ENCODE results near the gene PITPNM1. TPM values are rescaled to one million over a fixed set of nuclear protein-coding genes. Genes with fewer than 3 reads are reported as not detected.
A peak's percentile ranks its signal among the peaks of the same experiment; 100 is the strongest.
"Not testable (repeated sequence)": the region's sequence is repeated elsewhere in the genome, so short reads cannot be mapped to it uniquely, and the experiment has no call there.

PITPNM1 gene
- total RNA-seq, 1 donor from 2014 or later: 50.8 TPM

- no peaks in the 10 kb centered on the region for H3K27me3 ChIP-seq (ENCODE audit: control insufficient read depth, insufficient read depth, low read length)
- no peak for TF ChIP-seq CTCF (IDR thresholded peaks at IDR 0.05; ENCODE audit: insufficient read depth, low read length, poor library complexity, severe bottlenecking)
- no peak overlapping the region for H3K4me3 ChIP-seq (ENCODE audit: low read depth, low read length)
- H3K36me3 ChIP-seq (ENCODE audit: control insufficient read depth, insufficient read depth, low read length): peaks cover 2% of the 10 kb centered on the region
- DNase-seq (ENCODE audit: low read depth): no peak
Measured at GRCh38 chr11:67466962-67467771, 38.0 kb downstream of the PITPNM1 start.

DNA sequence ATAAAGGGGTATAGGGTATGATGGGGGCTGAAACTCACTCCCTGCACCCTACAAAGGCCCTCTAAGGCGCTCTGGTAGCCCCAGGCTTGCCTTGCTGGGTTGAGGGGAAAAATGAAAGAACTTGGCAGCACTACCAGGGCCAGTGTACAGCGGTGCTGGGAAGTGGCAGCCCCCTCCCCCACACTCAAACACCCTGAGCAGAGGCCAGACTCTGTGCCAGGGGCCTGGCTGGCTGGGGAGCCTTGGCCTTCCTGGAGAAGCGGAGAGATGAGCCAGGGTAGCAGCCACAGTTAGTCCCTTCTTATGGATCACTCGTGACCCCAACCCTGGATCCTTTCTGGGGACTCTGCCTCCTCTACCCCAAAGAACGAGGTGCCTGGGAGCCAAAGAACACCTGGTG lies 38.8 kb downstream of the PITPNM1 start:
- no peak overlapping the region for H3K4me3 ChIP-seq (ENCODE audit: low read depth, low read length)
- no peak for TF ChIP-seq CTCF (IDR thresholded peaks at IDR 0.05; ENCODE audit: insufficient read depth, low read length, poor library complexity, severe bottlenecking)
- H3K36me3 ChIP-seq (ENCODE audit: control insufficient read depth, insufficient read depth, low read length): peaks cover 2% of the 10 kb centered on the region
- DNase-seq (ENCODE audit: low read depth): no peak
- no peaks in the 10 kb centered on the region for H3K27me3 ChIP-seq (ENCODE audit: control insufficient read depth, insufficient read depth, low read length)

DNA sequence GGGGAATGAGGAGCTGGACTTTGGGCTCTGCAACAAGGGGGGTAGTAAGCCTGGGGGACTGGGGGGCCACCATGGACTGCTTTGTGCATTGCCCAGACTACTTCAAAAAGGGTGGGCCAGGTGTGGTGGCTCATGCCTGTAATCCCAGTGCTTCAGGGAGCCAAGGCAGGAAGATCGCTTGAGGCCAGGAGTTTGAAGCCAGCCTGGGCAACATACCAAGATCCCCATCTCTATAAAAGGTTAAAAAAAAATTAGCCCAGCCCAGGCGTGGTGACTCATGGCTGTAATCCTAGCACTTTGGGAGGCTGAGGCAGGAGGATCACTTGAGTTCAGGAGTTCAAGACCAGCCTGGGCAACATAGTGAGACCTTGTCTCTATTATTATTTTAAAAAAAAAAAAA lies 39.6 kb downstream of the PITPNM1 start:
- DNase-seq (ENCODE audit: low read depth); H3K27me3 ChIP-seq (ENCODE audit: control insufficient read depth, insufficient read depth, low read length); H3K36me3 ChIP-seq (ENCODE audit: control insufficient read depth, insufficient read depth, low read length): not testable (repeated sequence)
- peak overlapping the region; percentile 90 for H3K4me3 ChIP-seq (ENCODE audit: low read depth, low read length)

DNA sequence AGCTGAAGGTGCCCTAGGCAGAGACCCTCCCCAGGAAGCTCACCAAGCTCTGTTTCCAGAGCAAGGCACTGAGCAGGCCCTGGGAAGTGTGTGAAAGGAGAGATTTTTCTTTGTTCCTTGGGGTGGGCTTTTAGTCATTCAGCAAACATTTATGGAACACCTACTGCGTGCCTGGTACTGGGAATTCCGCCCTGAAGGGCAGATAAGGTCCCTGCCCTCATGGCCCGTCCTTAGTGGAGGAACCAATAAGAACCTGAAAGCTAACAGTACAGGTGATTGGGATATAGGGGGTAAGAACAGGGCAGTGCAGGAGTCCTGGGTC lies 40.0 kb downstream of the PITPNM1 start:
- DNase-seq (ENCODE audit: low read depth): no peak
- Histone ChIP-seq H3K4me3 (ENCODE audit: low read depth, low read length) (peak overlapping the region; percentile 90), H3K36me3 (ENCODE audit: control insufficient read depth, insufficient read depth, low read length) (peaks cover 2% of the 10 kb centered on the region), H3K27me3 (ENCODE audit: control insufficient read depth, insufficient read depth, low read length) (no peaks in the 10 kb centered on the region)
- TF ChIP-seq CTCF (IDR thresholded peaks at IDR 0.05; ENCODE audit: insufficient read depth, low read length, poor library complexity, severe bottlenecking): no peak

DNA sequence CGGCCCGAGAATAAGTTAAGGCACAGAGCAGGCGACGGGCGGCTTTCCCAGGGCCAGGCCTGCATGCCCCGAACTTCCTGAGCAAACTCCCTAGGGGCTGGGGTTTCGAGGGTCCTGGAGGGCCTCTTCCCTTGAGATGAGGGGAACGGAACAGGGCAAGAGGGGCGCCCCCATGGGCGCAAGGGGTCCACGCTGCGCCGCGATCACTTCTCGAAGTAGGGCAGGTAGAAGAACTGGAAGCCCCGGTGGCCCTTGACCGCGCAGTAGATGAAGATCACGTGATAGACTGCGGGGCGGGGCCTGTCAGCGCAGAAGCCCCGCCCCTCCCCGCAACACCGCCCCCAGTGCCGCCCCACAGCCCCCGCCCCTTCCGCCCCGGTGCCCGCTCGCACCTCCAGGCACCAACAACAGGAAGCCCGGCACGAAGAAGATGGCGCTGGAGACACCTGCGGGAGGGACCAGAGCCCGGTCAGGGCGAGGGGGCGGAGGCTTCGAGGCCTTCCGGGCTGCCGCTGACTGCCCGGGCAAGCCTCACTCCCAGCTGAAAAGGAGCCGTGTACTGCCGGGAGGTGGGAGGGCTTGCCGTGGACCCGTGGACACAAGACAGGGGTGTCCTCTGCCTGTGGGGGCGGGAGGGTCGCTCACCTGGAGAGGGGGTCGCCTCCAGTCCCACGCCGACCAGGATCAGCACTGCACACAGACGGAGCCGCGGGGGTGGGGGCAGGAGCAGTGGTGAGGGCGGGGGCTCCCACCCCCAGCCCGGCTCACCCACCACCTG lies 40.6 kb downstream of the PITPNM1 start:
- TF ChIP-seq CTCF (IDR thresholded peaks at IDR 0.05; ENCODE audit: insufficient read depth, low read length, poor library complexity, severe bottlenecking): no peak
- peak; percentile 35 for DNase-seq (ENCODE audit: low read depth)
- Histone ChIP-seq H3K27me3 (ENCODE audit: control insufficient read depth, insufficient read depth, low read length) (no peaks in the 10 kb centered on the region), H3K36me3 (ENCODE audit: control insufficient read depth, insufficient read depth, low read length) (peaks cover 2% of the 10 kb centered on the region), H3K4me3 (ENCODE audit: low read depth, low read length) (peak overlapping the region; percentile 90)

GRCh38 chr11:67463680-67464410 lies 41.3 kb downstream of the PITPNM1 start:
- DNase-seq (ENCODE audit: low read depth): peak; percentile 29
- Histone ChIP-seq H3K36me3 (ENCODE audit: control insufficient read depth, insufficient read depth, low read length) (peaks cover 2% of the 10 kb centered on the region), H3K4me3 (ENCODE audit: low read depth, low read length) (no peak overlapping the region), H3K27me3 (ENCODE audit: control insufficient read depth, insufficient read depth, low read length) (no peaks in the 10 kb centered on the region)
- no peak for TF ChIP-seq CTCF (IDR thresholded peaks at IDR 0.05; ENCODE audit: insufficient read depth, low read length, poor library complexity, severe bottlenecking)

Data from kidney epithelial cell (primary cell).